Ectodermal cell (in vitro differentiated cells): ENCODE results near the gene TOR1AIP2.

ENCODE experiments used
- H3K27ac ChIP-seq: 2 replicates; pipeline ENCODE4 v1.7.0; 2013; ENCODE audit warnings: mild to moderate bottlenecking, low read depth, low read length; ENCODE audit not compliant: insufficient read depth, poor library complexity, severe bottlenecking
- H3K27me3 ChIP-seq: 2 replicates; pipeline ENCODE4 v1.7.0; 2013; ENCODE audit warnings: mild to moderate bottlenecking, low read length; ENCODE audit not compliant: insufficient read depth, control insufficient read depth, poor library complexity, severe bottlenecking
- H3K36me3 ChIP-seq: one replicate; pipeline ENCODE4 v1.7.0; 2013; ENCODE audit warnings: low read length; ENCODE audit not compliant: control insufficient read depth, insufficient read depth
- H3K4me1 ChIP-seq: one replicate; pipeline ENCODE4 v1.7.0; 2013; ENCODE audit warnings: low read length; ENCODE audit not compliant: control insufficient read depth, insufficient read depth
- H3K4me3 ChIP-seq: 2 replicates; pipeline ENCODE4 v1.7.0; 2013; ENCODE audit warnings: low read depth, low read length, control low read depth; ENCODE audit not compliant: insufficient read depth
- H3K9me3 ChIP-seq: 2 replicates; pipeline ENCODE4 v1.7.0; 2013; ENCODE audit warnings: mild to moderate bottlenecking, low read length, moderate library complexity; ENCODE audit not compliant: control insufficient read depth
- WGBS, 2 experiments: methylation state at CpG; one replicate each; pipeline ENCODE4 v1.1.7; 2013; ENCODE audit warnings: missing lambda C conversion rate in 2 of 2; 5-methylcytosine and 5-hydroxymethylcytosine counted together

Gene TOR1AIP2

DNA sequence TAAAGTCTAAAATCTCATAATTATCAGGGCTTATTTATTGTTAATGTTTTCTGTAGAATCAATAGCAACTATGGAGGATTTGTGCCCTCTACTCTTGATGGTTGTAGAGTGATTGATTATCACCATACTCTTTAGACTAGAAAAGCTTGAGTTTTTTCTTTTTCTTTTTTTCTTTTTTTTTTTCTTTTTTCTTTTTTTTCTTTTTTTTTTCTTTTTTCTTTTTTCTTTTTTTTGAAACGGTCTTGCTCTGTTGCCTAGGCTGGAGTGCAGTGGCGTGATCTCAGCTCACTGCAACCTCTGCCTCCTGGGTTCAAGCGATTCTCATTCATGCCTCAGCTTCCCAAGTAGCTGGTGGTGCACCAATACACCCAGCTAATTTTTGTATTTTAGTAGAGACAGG lies 34.2 kb upstream of the TOR1AIP2 start:
- peaks cover 4% of the 10 kb centered on the region for H3K36me3 ChIP-seq
- no peaks in the 10 kb centered on the region for H3K27me3 ChIP-seq
- H3K4me1 ChIP-seq, result no peaks in the 10 kb centered on the region
- no peak overlapping the region for H3K27ac ChIP-seq
- WGBS, 2 experiments, result 90 to 98% methylated on average over 3 of the region's 3 CpGs
- no peak overlapping the region for H3K4me3 ChIP-seq
- no peaks in the 10 kb centered on the region for H3K9me3 ChIP-seq

DNA sequence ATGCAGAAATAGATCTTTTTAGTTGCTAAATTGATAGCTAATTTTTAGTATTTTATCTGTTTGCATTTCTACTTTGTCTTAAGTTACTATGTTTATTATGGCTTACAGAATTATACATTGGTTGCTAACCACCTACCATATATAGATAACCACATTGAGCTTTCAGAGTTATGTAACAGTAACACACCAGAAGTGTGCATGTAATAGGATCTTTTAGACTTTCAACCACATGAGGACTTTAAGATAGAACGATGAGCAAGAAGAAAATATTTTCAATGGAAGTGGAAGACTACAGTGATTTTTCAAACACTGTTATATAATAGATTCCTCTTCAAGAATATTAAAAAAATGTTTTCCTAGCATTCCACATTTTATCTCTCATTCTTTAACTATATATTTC lies 33.3 kb upstream of the TOR1AIP2 start:
- Histone ChIP-seq H3K36me3 (peaks cover 4% of the 10 kb centered on the region), H3K4me1 (no peaks in the 10 kb centered on the region), H3K4me3 (no peak overlapping the region), H3K27me3 (no peaks in the 10 kb centered on the region), H3K27ac (no peak overlapping the region), H3K9me3 (no peaks in the 10 kb centered on the region)
- WGBS, 2 experiments, result no CpG with 5 or more reads among the region's 1 CpG

DNA sequence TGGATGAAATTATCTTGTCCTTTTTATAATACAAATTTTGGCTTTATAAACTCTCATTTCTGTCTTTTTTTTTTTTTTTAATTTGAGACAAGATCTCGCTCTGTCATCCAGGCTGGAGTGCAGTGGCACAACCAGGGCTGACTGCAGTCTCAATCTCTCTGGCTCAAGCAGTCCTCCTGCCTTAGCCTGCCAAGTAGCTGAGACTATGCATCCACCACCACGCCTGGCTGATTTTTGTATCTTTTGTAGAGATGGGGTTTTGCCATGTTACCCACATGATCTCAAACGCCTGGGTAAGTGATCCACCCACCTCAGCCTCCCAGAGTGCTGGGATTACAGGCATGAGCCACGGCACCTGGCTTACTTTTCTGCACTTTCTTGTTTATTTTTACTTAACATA lies 12.0 kb upstream of the TOR1AIP2 start:
- no peaks in the 10 kb centered on the region for H3K4me1 ChIP-seq
- WGBS, 2 experiments, result 89 to 92% methylated on average over 4 of the region's 4 CpGs
- no peaks in the 10 kb centered on the region for H3K36me3 ChIP-seq
- no peaks in the 10 kb centered on the region for H3K9me3 ChIP-seq
- no peaks in the 10 kb centered on the region for H3K27me3 ChIP-seq
- no peak overlapping the region for H3K4me3 ChIP-seq
- H3K27ac ChIP-seq, result no peak overlapping the region

DNA sequence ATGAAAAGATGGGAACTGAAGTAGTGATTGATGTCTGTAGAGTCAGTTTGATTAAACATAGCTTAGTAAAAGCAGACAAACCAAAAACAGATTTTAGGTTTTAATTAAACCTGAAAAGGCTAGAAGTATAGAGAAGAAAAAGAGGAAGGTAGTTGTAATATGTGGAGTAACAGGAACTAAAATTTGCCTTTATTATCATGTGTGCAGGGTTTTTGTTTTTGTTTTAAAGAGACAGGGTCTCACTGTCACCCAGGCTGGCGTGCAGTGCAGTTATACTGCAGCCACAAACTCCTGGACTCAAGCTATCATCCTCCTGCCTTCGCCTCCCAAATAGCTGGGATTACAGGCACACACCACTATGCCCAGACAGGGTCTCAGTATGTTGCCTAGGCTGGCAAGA lies 10.5 kb upstream of the TOR1AIP2 start:
- Histone ChIP-seq H3K4me1 (no peaks in the 10 kb centered on the region), H3K36me3 (no peaks in the 10 kb centered on the region), H3K4me3 (no peak overlapping the region), H3K9me3 (no peaks in the 10 kb centered on the region), H3K27me3 (no peaks in the 10 kb centered on the region), H3K27ac (no peak overlapping the region)
- 96 to 100% methylated on average over 2 of the region's 2 CpGs for WGBS, 2 experiments

DNA sequence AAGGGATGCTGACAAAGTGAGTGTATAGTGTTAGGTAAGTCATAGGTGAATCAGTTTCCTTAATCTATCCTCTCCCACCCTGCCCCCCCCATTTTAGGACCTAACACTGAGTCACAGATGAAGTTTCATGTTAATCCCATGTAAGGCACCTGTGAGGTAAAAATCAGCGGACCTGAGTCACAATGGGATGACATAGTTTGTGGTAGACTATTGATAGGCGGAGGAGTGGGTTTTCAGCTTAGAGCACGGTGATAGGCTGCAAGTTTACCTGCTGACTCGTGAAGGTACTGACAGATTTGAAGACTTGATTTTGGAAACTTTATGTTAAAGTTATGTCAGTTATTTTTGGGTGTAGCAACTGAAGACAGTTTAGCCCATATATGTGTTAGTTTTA lies 6.1 kb upstream of the TOR1AIP2 start:
- Histone ChIP-seq H3K9me3 (no peaks in the 10 kb centered on the region), H3K4me3 (peak overlapping the region; percentile 80), H3K27ac (no peak overlapping the region), H3K36me3 (no peaks in the 10 kb centered on the region), H3K4me1 (no peaks in the 10 kb centered on the region), H3K27me3 (no peaks in the 10 kb centered on the region)
- 17% methylated on average over 4 of the region's 4 CpGs for WGBS, 2 experiments

DNA sequence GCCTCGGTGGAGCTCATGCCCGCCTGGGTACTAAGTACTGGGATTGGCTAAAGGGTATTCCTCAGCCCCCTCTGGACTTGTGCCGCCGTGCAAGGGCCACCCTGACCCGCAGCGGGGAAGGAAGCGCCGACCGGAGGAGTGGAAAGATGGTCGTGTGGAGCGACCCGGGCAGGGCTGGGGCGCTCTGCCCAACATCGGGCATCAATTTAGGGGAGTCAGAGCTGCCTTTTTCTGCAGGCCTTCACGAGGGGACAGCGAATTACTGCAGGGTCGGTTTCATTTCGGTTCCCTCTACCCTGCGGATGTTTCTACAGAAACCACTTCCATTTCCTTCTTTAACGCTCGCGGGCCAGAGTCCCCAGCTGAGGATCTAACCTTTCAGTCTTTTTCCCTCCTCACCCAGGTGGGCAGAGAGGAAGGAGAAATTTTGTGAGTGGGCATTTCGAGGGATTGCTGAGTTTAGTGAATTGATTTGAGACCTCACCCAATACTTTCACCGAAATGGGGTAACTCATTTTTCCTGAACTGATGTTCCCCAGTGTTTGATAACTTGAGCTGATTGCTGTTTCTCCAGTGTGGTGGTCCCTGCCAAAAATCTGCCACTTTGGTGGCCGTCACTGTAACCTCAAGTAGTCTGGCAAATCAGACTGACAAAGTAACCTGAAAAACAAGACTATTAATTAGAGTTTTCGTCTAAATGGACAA lies 5.6 kb upstream of the TOR1AIP2 start:
- H3K4me3 ChIP-seq, result peak overlapping the region; percentile 80
- peak overlapping the region; percentile 100 for H3K27ac ChIP-seq
- H3K9me3 ChIP-seq, result no peaks in the 10 kb centered on the region
- H3K27me3 ChIP-seq, result no peaks in the 10 kb centered on the region
- H3K4me1 ChIP-seq, result no peaks in the 10 kb centered on the region
- no peaks in the 10 kb centered on the region for H3K36me3 ChIP-seq
- WGBS, 2 experiments, result 0 to 1% methylated on average over 26 of the region's 26 CpGs

DNA sequence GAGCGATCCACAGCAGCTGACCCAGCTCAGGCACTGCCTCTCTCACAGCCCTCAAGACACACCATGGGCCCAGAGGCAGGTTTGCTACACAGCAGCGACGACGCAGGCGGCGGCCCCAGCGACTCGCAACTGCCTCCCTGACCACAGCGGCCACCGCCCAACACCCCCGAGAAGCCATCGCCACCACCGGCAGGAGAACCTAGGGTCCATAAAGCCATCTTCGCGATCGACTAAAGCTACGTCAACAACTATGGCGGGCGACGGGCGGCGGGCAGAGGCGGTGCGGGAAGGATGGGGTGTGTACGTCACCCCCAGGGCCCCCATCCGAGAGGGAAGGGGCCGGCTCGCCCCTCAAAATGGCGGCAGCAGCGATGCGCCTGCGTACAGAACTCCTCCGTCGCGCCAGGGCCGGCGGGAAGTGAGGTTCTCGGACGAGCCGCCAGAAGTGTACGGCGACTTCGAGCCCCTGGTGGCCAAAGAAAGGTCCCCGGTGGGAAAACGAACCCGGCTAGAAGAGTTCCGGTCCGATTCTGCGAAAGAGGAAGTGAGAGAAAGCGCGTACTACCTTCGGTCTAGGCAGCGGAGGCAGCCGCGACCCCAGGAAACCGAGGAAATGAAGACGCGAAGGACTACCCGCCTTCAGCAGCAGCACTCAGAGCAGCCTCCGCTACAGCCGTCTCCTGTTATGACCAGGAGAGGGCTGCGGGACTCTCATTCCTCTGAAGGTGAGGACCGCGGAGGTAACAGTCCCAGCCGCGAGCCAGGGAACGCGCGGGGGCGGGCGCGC lies 4.8 kb upstream of the TOR1AIP2 start, which contains the start of gene TOR1AIP1:
TSS of gene TOR1AIP1 (plus strand) at position 33 of the 787 bp plus-strand sequence. CDS start at position 251, 218 bp downstream.
- Histone ChIP-seq H3K27me3 (no peaks in the 10 kb centered on the region), H3K9me3 (no peaks in the 10 kb centered on the region), H3K36me3 (no peaks in the 10 kb centered on the region), H3K4me3 (peak within 1 kb of the TSS; percentile 80), H3K4me1 (no peaks in the 10 kb centered on the region), H3K27ac (peak within 1 kb of the TSS; percentile 100)
- 0% methylated on average over 72 of the region's 72 CpGs for WGBS, 2 experiments

DNA sequence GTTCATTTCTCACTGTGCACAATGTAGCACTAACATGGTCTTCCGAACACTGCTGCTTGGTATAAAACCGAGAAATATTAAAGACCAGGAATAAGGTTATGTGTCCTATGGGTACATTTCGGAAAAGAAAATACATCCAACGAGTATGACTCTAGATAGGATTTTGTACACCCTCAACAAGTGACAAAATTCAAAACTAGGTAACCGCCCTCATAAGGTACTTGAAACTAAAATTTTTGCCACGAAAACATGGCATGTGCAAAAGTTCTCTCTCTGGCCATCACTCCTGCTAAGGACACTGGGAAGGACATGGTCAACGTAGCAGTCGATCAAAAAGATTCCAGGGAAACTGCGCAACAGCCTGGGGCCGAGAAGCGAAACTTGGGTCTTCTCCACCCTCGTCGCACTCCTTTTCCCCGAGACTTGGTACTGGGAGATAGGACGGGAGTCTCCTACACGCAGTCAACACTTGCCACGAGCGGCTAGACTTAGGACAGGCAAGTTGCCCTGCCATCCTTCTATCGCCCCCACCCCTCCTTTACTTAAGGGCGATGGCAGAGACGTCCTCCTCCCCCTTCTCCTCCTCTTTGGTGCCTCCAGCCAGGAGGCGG lies 4.1 kb upstream of the TOR1AIP2 start:
- WGBS, 2 experiments, result 12 to 14% methylated on average over 22 of the region's 22 CpGs
- H3K4me3 ChIP-seq, result peak overlapping the region; percentile 80
- no peaks in the 10 kb centered on the region for H3K36me3 ChIP-seq
- H3K27ac ChIP-seq, result peak overlapping the region; percentile 100
- H3K27me3 ChIP-seq, result no peaks in the 10 kb centered on the region
- no peaks in the 10 kb centered on the region for H3K4me1 ChIP-seq
- no peaks in the 10 kb centered on the region for H3K9me3 ChIP-seq

DNA sequence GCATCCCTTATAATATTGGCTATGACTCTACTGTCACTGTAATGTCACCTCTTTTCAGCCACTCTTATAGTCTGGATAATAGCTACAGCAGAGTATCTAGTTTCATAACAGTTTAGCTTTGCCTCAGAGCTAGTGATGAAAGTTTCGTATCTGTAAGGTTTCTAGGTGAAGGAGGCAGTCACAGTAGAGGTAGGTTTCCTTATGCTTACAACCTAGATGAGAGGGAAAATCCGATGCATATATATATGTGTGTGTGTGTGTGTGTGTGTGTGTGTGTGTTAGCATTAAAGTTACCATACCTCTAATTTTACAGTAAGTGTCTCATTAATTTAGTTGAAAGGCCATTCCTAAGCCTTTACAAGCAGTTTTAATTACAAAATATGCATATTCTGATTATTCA lies 2.2 kb upstream of the TOR1AIP2 start:
- Histone ChIP-seq H3K27me3 (no peaks in the 10 kb centered on the region), H3K36me3 (no peaks in the 10 kb centered on the region), H3K27ac (no peak overlapping the region), H3K9me3 (no peaks in the 10 kb centered on the region), H3K4me1 (no peaks in the 10 kb centered on the region), H3K4me3 (no peak overlapping the region)
- 85 to 97% methylated on average over 2 of the region's 2 CpGs for WGBS, 2 experiments

DNA sequence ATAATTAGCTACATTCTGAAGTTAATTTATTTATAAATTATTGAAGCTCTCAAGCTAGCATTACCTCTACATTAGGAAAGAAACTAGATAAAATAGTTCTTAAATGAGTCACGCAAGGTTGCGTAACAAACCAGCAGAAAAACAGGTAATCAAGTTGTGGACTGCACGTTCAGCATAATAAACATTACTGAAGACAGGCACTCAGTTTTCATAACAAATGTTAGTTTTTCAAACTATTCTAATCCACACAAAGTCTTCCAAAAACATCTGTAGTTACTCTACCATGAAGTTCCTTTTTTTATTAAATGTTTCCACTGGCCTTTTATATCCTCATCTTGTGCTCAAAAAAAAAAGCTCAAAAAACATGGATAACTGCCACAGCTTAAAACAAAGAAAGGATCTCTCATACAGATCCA lies 1.3 kb downstream of the TOR1AIP2 start:
- Histone ChIP-seq H3K27ac (no peak overlapping the region), H3K36me3 (no peaks in the 10 kb centered on the region)

More for the DNA sequence above, 1.3 kb downstream of the TOR1AIP2 start:
- Histone ChIP-seq H3K4me1 (no peaks in the 10 kb centered on the region), H3K27me3 (no peaks in the 10 kb centered on the region), H3K4me3 (peak overlapping the region; percentile 68), H3K9me3 (no peaks in the 10 kb centered on the region)
- WGBS, 2 experiments, result 87 to 95% methylated on average over 3 of the region's 3 CpGs
